Measurements from ENCODE around the gene ARHGAP24.

DNA sequence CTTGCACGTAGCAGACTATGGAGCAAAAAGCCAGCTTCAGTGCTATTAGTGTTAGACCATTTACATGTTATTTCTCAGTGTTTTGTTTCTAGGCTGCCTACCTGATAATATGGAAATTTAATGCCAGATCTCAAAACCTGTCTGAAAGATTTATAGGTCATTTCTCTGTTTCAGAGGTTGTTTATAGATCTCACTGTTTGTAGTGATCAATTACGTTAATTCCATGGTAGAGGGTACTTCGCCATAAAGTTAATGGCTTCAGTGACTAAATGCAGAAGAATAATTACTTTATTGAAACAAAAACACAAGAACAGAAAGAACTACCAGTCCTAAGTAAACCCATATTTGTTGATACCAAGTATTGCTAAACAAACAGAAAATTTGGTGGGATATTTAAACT is 420.8 kb downstream of the ARHGAP24 start:
- TF ChIP-seq CTCF (conservative IDR thresholded peaks at IDR 0.05 in 1 of 2, IDR thresholded peaks at IDR 0.05 in 1 of 2; ENCODE audit: extremely low read depth in 1 of 2, insufficient read depth in 1 of 2, low read depth in 1 of 2, low read length in 2 of 2) (no peak), EZH2 (IDR thresholded peaks at IDR 0.05; ENCODE audit: borderline replicate concordance, low read length) (no peak)

Data from mammary epithelial cell (primary cell).